SHP77 (cell line): ENCODE data around the gene TSPAN18.

Experiments used
- DNase-seq, 2 experiments: peaks; one replicate each; lab custom pipeline; 2025; lab: John Stamatoyannopoulos, UW

TSPAN18 gene

DNA sequence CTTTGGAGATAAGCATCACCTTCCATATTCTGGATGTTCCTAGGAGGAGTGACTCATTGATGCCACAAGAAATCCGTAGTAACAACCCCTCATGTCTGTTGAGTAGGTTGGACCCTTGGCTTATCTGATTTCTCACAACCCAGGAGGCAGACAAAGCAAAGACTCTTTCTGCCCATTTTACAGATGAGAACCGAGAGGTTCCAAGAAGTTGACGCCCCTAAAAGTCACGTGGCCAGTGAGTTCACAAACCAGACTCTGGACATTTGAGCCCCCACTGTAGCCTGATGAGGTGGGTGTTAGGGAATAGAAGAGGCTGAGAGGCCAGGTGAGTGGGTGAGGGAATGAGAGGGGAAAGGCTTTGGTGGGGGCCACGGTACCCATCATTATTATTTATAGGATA, 70.3 kb downstream of the TSPAN18 start:
- no peak for DNase-seq

DNA sequence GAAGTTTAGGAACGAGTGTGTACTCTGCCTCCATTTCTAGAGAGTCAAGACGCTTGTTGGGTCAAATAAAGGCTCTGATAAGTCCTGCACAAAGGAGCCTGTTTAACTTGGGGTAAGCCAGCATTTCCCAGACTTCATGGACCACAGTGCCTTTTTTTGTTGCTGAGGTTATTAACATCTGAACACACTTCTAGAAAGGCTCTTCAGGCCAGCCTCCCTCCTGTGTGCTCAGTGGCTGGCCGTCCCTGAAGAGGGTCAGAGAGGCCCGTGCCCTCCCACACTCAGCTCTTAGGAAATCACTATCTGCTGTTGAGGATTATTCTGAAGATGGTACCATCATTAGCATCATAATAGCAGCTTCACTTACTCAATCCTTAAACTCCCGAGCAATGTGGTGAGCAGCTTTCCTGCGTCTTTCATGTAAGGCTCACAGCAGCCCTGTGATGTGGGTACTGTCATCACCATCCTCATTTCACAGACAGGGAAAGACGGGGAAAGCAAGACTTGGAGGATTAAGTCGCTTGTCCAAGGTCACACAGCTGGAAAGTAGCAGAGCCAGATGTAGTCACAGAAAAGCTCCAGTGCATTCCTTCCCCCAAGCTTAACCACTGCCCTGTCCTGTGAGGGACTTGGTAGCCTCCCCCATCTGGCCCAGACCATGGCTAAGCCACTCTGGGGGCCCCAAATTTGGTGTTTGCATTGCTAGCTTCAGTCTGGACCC, 71.3 kb downstream of the TSPAN18 start:
- no peak for DNase-seq

DNA sequence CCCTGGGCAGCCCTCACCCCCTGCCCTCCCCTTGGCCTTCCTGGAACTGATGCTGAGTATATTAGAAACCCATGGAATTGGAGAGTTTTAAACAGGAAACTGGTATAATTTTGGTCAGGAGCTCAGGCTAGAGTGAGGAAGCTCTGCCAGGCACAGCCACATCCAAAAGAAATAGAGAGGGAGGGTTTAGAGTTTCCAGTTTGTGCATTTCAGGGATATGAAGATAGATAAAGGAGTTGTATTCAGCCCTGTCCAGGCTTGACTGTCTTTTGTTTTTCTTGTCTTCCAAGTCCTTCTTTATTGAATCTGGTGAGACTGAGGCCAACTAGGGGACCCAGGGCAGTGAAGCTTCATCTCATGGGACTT, 71.8 kb downstream of the TSPAN18 start:
- no peak for DNase-seq

DNA sequence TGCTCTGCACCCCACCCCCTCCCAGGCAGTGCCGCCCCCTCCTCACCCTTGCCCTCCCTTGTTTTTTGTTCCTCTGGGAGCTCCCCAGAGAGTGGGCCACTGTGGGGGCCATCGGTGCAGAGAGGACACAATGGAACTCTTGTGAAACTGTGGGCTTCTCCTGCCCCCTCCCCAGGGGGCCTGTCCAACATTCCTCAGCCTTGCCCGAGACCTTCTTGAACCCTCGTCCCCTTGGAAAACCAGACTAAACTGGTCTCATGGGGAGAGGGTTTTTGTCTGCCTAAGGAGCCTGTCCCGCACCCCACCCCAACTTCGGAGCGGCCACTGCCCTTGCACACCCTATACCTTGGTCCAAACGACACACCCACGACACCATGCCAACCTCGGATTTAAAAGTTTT, 72.2 kb downstream of the TSPAN18 start:
- DNase-seq, result no peak

DNA sequence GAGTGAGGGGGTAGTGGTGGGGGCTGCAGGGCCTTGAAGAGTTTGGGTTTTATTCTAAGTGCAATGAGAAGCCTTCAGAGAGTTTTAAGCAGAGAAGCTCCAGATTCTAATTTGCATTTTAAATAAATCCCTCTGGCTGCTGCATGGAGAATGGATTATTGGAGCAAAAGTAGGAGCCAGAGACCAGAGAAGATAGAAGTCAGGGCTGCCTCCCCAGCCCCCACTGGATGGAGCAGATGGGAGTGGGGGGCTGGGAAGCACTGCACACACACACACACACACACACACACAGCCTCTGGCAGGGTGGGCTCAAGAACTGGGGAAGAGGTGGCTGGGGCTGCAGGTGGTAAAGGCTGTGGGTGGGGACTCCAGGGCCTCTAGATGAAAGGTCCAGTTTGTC, 75.6 kb downstream of the TSPAN18 start:
- no peak for DNase-seq

DNA sequence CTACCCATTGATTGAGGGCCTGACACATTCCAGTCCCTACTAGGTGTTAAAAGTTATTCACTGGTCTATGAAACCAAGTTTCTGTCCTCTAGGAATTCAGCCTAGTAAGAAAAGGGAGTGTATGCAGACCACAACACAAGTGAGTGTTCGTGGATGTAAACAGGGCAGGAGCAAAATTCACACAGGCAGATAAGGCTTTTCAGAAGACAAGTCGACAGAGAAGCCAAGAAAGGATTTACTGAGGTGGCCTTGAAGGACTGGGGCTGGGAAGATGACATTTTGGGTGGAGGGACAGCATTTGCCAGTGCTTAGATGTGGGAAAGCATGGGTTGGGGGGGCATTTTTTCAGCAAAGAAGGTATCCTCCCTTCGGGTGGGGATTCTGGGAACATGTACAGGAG, 76.2 kb downstream of the TSPAN18 start:
- no peak for DNase-seq

DNA sequence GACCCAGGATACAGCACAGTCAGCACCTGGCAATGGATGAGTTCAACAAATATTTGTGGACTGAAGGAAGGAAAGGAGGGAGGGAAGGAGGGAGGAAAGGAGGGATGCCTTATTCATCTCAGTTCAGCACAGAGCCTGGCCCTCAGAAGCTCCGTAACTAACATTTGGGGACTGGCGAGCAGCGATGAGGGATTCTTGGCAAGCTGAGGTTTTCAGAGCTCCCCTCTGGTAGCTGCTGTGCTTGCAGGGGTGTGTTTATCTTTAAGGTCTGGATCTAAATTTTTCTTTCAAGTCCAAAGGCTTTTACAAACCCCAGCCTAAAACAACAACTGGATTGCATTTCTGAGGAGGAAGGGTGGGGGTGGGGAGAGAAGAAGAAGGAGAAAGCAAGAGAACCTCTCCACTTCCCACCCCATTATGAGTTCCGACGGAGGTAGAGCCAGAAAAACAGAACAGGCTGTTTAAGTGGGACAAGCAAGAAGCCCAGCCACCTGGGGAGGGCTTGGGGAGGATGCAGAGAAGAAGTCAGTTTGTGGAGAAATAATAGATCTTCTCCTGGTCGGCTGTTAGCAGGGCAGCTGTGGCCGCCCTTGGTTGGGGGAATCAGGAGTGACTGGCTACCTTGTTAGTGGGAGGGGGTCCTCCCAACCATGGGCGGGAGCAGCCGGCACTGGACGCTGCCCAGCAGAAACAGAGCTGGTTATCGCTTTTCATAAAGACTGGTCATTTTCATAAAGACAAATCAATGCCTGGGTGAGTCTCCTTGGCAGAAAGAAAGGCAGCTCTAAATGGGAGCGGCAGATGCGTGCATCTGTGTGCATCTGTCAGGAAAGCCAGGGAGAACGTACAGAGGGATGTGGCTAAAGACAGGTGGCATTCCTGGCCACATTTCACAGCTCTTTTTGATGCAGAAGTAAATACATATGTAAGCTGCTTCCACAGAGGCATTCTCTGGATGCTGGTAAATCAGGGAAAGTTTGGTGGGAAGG, 78.0 kb downstream of the TSPAN18 start:
- no peak for DNase-seq

DNA sequence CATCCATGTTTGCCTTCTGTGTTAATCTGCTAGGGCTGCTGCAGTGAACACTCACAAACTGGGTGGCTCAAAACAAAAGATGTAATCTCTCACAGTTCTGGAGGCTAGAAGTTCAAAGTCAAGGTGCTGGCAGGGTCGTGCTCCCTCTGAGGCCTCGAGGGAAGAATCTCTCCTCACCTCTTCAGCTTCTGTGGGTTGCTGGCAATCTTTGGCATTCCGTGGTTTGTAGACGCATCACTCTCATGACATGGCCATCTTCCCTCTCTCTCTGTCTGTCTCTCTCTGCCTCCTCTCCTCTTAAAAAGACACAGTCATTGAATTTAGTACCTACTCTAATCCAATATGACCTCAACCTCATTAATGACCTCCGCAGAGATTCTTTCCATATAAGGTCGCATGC, 78.8 kb downstream of the TSPAN18 start:
- DNase-seq, result no peak

DNA sequence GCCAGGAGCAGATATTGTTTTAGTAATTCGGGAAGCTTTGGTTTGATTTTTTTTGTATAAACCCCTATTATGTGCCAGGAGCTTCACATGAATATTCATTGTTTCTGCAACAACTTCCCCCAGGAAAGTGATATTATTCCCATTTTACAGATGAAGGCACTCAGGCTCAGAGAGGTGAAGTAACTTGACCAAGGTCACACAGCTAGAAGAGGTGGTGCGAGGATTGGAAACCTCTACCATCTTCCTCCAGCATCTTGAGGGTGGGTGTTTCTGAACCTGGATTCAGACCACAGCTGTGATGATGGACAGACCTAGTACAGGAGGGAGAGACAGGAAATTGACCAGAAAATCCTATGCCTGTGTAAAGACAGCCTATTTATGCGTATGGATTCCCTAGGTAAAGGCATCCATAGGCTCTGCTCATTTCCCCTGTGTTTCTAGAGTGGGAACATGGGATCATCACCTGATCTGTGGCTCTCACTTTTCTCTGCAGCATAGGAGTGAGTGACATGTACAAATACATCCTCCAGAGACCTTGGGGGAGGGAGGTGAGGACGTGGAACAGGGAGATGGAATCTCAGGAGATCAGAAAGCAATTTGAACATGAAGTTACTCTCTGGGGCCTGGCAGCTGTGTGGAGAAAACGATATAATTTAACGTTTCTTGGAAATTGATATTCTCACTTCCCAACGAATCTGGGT, 81.4 kb downstream of the TSPAN18 start:
- no peak for DNase-seq

DNA sequence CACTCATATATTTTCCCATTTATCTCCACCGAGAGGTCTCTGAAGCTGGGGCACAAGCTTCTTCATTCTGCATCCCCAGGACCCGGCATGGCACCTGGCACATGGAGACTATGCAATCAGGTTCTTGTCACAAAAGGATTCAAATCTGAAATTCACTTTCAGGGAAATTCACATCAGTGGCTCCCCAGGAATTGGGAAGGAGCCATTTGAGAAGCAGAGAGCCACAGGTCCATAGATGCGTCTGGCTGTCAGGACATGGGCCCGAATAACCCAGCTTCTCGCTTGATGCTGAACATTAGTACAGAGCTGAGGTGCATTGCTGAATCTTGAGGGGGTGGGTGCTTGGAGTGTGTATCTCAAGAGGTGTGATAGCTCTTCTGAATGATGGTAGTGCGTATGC, 82.5 kb downstream of the TSPAN18 start:
- DNase-seq, result no peak

DNA sequence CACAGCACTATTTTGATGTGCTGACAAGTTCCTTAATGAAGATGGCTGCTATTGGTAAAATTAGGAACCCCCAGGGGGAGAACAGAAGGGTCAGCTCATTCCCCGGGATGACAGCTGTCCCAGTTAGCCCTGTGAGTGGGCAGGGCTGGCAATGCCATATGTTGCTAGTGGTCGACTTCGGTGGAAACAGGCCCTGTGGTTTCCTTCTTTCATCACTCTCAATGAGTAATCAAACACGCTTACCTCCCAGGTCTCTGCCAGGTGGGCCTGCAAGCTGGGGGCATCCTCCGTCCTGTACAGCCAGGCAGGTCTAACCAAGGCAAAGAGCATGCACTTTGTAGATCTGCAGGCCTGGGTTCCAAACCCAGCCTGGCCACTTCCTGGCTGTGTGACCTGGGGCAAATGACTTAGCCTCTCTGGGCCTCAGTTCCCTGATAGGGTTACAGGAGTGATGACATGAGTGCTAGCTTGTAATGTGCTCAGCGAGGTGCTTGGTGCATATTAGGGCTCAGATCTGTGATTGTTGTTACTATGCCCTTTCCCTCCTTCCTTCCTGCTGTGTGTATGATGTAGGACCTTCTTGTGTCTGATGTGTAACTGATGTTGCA, 85.2 kb downstream of the TSPAN18 start:
- no peak for DNase-seq

DNA sequence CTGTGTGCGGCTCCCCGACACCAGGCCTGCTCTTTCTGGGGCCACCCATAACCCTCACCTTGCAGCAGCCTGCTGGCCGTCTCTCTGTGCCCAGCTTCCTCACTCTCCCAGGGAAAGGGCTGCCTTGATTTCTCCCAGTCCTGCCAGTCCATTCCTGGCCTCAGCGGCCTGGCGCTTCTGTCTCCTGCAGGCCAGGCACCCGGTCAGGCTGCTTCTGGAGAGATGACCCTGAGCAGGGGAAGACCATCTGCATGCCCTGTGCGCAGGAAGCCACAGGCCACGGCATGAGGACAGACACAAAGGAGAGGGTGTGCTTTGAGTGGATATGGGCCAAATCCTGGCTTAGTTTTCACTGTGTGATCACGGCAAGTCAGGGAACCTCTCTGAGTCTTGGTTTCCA, 86.2 kb downstream of the TSPAN18 start:
- DNase-seq, result no peak

DNA sequence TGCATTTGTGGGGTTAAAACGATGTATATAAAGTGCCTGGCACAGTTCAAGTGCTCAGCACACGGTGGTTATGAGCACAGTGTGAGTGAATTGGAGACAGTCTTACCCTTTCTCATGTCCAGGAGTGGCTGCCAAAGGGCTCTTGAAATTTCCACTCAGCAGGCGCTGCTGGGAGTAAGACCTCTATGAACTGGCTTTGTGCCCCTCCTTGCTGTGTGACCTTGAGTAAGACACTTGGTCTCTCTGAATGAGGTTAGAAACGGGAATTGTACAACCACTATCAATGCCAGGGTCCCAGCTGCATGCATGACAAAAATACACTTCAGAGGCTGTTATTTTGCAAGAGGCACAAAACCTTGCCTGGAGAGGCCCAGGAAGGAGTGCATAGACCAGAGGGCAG, 86.6 kb downstream of the TSPAN18 start:
- no peak for DNase-seq

DNA sequence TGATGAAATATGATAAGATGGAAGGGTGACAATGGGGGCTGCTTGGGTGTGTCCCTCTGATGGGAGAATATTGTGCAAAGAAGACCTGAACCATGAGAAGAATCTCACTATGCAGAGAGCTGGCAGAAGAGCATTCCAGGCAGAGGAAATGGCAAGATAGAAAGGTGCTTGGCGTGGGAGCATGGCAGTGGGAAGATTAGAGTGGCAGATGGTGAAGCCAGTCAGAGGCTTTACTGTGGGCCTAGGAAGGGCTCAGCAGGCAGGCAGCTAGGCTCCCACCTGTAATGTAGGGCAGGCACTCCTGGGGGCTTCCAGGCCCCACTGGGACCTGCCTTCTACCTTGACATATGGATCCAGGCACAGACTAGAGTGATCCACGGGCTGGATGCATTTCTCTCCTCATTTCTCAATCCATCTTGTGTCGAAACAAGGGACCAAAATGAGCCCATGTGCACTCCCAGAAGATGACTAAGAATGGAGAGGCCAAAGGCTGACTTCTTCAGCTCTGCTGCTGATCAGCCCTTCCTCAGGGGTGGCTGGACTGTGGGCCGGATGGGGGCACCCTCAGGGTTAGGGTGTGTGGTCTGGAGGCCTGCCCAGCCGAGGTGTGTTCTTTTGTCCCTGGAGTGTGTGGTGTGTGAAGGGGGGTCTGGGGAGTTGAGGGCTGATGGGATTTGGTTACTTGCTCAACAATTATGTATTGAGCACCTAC, 88.3 kb downstream of the TSPAN18 start:
- no peak for DNase-seq

DNA sequence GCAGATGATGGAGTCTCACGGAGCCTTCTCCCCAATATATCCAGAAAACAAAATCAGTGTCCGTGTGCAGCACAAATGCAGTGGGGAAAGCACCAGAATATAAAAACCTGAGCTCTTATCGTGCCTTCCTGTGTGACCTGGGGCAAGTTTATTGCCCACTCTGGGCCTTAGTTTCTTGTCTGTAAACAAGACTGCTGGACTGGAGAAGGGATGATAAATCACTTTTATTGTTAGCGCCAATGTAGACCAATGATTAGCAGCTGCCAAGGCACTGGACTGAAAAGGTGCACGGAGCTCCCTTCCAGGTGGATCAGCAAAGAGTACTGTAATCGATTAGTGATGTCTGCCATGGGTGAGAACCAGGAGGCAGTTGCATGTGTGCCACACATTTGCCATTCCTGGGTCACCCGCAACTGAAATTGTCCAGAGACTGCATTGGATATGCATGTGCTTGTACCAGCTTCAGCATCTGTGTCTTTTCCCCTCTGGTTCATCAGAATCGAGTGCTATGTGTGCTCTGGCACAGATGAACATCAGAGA, 89.2 kb downstream of the TSPAN18 start:
- DNase-seq, result no peak

DNA sequence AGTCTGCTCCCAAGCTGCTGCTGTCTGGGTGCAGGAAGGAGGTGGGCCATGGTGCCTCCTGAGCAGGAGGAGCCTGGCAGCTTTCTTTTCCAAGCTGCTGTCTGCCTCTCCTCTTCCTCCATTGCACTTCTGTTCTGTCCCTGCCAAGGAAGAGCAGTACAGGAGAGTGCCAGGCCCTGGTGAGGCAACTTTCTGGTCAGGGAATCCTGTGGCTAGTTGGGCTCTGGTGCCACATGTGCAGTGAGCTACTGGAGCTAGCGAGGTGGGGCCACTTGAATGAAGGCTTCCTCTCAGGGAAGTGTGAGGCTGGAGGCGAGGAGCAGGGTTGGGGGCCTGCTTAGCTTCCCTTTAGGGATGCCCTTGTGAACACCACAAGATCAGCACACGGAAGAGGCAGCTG, 90.0 kb downstream of the TSPAN18 start:
- DNase-seq, result no peak

DNA sequence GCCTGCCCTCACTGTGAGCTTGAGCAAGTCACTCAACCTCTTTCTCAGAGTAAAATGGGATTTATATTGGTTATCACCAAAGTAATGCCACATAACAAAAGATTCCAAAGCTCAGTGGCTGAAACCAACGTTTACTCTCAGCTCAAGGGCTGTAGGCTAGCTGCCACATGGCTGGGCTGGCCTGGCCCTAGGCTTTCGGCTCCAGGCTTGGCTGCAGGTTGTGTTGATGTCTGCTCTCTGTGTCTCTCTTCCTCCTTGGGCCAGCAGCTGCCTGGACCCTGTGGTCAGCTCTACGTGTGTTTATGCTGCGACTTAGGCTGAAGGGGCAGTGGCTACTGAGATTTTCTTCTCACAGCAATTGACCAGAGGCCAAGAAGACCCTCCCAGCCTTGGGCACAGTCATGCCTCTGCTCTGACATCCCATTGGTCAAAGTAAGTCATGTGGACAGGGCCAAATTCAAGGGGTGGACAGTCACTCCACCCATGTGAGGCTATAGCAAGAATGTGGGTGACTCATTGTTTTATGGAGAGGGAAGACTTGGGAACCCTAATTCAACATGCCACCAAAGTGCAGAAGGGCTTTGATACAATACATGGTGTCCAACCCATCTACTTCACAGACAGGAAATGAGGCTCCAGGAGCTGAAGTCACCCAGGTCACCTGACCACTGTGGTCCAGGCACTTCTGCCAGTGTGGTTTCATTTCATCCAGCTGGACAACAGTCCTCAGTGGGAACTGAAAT, 90.6 kb downstream of the TSPAN18 start:
- DNase-seq, result no peak

DNA sequence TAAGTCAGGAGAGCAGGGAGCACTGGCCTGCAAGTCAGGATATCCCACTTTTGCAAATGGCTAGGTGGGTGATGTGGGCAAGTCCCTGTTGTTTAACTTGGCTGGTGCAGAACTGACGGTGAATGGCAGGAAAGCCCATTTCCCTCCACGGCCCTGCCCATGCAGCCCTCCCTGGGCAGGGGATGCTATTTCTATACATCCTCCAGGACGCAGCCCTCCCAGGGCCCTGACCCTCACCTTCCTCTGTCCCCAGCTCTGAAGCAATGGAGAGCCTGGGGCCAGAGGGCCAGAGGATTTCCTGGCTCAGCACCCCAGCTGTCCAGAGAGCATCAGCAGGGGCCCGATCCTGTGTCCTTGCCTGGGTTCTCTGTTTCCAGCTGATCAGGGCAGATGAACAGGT, 91.3 kb downstream of the TSPAN18 start:
- no peak for DNase-seq

DNA sequence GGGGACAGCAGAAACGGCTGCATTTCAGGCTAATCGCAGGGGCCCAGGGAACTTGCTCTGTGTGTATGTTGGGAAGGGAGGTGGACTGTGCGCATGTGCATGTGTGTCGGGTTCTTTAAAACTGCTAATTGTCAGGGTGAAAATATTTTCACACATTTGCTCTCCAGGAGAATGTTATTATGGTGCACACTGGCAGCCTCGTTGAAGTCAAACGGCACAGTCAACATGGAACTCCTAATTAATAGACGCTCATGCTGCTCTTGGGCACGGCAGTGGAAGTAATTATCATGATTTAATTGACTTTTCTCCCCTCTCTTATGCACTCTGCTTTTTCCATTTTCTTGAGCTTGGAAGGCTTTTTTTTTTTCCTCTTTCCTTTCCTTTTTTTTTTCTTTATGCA, 92.6 kb downstream of the TSPAN18 start:
- no peak for DNase-seq

DNA sequence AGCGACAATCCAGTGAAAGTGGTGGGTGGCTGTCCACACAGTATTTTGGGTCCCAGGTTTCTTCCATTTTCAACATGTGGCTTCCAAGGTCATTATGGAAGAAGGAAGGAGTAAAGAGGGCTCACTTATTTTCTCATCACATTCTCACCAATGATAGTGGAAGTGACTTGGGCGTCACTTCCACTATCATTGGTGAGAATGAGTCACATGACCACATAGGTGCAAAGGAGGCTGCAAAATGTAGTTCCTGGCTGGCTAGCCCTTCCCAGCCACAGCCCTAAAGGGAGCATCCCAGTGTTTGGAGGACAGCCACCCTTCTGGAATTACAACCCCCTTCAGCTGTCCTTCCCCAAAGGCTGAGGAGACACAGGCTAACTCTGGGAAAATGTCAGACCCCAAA, 95.6 kb downstream of the TSPAN18 start:
- no peak for DNase-seq

DNA sequence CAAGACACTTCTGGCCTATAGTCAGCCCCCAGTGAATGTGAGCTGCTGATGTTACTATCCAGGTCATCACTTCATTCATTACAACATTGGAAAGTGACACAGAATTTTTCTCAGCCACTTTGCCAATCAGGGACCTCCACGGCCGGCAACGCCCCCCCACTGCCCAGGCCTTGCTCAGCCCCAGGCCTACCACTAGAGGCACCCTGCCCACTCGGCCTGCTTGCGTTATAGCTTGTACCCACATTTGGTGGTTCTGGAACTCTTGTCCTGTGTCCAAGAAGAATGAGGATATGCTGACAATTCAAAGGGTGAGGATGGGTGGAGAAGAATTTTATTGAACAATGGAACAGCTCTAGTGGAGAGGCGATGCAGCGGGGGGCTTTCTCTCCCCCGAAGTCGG, 96.2 kb downstream of the TSPAN18 start:
- no peak for DNase-seq
